Measurements from ENCODE around the gene TNS1. TPM values are rescaled to one million over a fixed set of nuclear protein-coding genes. Genes with fewer than 3 reads are reported as not detected.

Gene TNS1
- total RNA-seq, 1 donor from 2014 or later: 25.1 TPM

DNA sequence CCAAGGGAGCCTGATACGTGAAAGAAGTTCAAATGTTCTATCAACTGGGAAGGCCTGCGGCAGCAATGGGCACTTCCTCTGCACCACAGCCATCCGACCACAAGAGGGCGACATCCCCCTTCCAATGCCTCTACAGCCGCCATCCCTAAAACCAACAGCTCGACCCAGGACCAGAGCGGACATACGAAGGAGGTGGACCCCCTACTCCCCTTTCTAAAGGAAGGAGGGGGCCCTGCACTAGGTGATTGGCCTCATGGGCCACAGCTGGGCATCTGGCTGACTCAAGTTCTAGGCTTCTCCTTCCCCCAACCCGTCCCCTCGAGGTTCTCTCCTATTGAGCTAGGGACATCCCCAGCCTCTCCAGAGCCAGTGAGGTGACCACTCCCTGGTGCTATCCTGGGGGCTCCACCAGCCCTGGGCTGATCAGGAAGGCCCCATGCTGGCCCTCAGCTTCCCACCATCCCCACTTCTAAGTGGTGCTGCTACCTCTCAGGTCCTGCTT is 217.2 kb downstream of the TNS1 start:
- DNase-seq (ENCODE audit: low read depth): no peak
- H3K4me3 ChIP-seq (ENCODE audit: low read depth, low read length): no peak overlapping the region
- TF ChIP-seq, protein P1, sequence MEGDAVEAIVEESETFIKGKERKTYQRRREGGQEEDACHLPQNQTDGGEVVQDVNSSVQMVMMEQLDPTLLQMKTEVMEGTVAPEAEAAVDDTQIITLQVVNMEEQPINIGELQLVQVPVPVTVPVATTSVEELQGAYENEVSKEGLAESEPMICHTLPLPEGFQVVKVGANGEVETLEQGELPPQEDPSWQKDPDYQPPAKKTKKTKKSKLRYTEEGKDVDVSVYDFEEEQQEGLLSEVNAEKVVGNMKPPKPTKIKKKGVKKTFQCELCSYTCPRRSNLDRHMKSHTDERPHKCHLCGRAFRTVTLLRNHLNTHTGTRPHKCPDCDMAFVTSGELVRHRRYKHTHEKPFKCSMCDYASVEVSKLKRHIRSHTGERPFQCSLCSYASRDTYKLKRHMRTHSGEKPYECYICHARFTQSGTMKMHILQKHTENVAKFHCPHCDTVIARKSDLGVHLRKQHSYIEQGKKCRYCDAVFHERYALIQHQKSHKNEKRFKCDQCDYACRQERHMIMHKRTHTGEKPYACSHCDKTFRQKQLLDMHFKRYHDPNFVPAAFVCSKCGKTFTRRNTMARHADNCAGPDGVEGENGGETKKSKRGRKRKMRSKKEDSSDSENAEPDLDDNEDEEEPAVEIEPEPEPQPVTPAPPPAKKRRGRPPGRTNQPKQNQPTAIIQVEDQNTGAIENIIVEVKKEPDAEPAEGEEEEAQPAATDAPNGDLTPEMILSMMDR (conservative IDR thresholded peaks at IDR 0.05; ENCODE audit: low read depth, low read length): peak; percentile 94

DNA sequence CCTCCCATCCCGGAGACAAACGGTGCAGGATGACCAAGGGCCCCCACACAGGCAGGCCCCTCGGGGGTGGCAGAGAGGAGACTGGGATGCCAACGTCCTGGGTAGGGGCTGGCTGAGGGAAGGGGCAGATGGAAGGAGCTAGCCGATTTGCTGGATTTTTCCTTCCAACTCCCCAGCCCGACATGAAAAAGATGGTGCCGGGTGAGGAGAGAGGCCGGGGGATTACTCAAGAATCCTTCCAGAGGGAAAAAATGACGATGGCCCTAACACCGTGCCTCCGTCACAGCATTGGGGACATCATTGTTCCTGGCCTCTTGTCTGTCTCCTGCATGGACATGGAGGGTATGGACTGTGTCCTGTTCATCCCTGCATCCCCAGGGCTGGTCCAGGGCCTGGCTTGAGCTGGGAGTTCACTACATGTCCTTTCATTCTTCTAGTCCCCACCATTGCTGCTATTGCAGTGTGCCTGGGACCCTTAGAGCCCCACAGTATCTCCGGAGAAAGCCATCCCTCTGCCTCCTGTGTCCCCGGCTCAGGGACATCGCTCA is 217.7 kb downstream of the TNS1 start:
- TF ChIP-seq, protein P1 (conservative IDR thresholded peaks at IDR 0.05; ENCODE audit: low read depth, low read length): no peak
- DNase-seq (ENCODE audit: low read depth): no peak
- H3K4me3 ChIP-seq (ENCODE audit: low read depth, low read length): no peak overlapping the region

DNA sequence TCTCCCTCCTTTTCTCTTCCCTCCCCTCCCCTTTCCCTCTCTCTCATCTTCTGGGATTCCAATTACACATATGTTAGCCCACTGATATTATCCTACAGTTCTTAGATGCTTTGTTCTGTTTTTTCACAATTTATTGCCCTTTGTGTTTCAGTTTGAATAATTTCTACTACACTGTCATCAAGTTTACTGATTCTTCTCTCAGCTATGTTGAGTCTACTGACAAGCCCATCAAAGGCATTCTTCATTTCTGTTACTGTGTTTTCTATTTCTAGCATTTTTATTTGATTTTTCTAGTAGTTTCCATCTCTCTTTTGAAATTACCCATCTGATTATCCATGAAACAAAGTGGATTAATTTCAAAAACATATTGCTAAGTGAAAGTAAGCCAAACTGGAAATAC is 219.6 kb downstream of the TNS1 start:
- H3K4me3 ChIP-seq (ENCODE audit: low read depth, low read length): no peak overlapping the region
- TF ChIP-seq, protein P1 (conservative IDR thresholded peaks at IDR 0.05; ENCODE audit: low read depth, low read length): no peak
- no peak for DNase-seq (ENCODE audit: low read depth)

DNA sequence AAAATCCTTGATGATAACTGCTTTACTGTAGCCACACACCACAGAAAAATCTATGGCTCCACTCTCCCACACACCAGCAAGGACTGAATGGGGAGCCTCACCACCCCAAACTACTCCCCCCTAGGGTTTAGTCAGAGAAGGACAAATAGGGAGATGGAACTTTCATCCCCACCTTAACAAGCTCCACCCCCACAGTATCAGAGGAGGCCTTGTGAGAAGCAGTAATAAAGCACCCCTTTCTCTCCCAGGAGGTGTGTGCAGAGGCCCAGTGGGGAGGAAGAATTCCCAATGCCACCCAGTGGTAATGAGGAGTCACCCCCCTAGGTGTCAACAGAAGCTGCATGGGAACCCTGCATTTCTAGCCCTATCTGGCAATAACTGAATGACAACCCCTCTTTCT is 224.9 kb downstream of the TNS1 start:
- no peak for DNase-seq (ENCODE audit: low read depth)
- no peak overlapping the region for H3K4me3 ChIP-seq (ENCODE audit: low read depth, low read length)
- TF ChIP-seq, protein P1 (conservative IDR thresholded peaks at IDR 0.05; ENCODE audit: low read depth, low read length): no peak

DNA sequence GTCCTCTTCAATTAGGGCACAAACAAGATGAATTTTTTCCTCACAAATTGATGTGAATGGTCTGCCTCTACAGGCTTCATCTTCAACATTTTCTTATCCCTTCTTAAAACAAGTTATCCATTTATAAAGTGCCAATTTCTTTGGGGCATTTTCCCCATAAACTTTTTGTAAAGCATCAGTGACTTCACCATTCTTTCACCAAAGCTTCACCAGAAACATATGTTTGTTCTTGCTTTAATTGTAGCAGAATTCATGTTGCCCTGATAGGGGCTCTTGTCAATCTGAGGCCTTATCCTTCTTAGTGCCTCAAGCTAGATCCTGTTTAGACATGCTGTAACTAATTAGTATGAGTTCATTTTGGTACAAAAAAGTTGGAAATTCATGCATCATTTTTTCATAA is 226.2 kb downstream of the TNS1 start:
- DNase-seq (ENCODE audit: low read depth): no peak
- no peak overlapping the region for H3K4me3 ChIP-seq (ENCODE audit: low read depth, low read length)
- TF ChIP-seq, protein P1 (conservative IDR thresholded peaks at IDR 0.05; ENCODE audit: low read depth, low read length): no peak

DNA sequence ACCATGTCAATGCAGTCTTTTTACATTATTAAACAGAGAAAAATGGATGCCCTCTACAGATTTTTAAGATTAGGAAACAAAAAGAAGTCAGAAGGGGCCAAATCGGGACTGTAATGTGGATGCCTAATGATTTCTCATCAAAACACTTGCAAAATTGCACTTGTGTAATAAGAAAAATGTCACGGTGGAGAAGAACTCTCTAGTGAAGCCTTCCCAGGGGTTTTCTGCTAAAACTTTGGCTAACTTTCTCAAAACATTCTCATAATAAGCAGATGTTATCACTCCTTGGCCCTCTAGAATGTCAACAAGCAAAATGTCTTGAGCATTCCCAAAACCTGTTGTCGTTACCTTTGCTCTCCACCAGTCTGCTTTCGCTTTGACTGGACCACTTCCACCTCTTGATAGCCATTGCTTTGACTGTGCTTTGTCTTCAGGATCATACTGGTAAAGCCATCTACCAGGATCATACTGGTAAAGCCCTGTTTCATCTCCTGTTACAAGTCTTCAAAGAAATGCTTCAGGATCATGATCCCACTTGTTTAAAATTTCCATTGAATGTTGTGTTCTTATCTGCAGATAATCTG is 226.8 kb downstream of the TNS1 start:
- no peak for DNase-seq (ENCODE audit: low read depth)
- H3K4me3 ChIP-seq (ENCODE audit: low read depth, low read length): no peak overlapping the region
- TF ChIP-seq, protein P1 (conservative IDR thresholded peaks at IDR 0.05; ENCODE audit: low read depth, low read length): no peak

DNA sequence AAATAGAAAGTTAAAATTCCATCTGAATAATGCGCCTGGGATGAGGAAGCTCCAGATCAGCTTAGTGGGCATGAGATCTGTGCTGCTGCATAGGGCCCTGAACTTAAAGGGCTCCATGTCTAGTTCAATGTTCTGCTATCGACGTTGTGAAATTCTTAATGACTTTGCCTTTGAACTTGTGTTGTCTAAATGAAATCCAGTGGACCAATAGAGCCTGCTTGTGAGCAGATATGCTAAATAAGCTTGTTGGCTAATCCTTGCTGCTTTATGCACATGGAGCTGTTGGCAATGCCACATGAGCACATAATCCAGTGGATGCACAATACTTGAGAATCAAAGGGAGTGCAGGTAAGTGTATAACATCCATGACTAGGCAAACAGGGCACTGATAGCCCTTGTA is 228.6 kb downstream of the TNS1 start:
- H3K4me3 ChIP-seq (ENCODE audit: low read depth, low read length): no peak overlapping the region
- DNase-seq (ENCODE audit: low read depth): no peak
- TF ChIP-seq, protein P1 (conservative IDR thresholded peaks at IDR 0.05; ENCODE audit: low read depth, low read length): no peak

Data from epithelial cell of proximal tubule (primary cell).